GM12878 (cell line): ENCODE measurements around the gene HERPUD1. TPM values are rescaled to one million over a fixed set of nuclear protein-coding genes. Genes with fewer than 3 reads are reported as not detected.

Experiments used
- CHD2 ChIP-seq: IDR thresholded peaks from 2 replicates; pipeline ENCODE4 v1.6.1; 2011; ENCODE audit warnings: low read depth, low read length, improper control_type of control experiment, borderline replicate concordance
- CTCF ChIP-seq, 3 experiments: IDR thresholded peaks in 2 of 3; conservative IDR thresholded peaks in 1 of 3; 2 replicates each; pipeline ENCODE4 v1.5.1; 2011; ENCODE audit warnings: low read depth in 3 of 3, low read length in 3 of 3, mild to moderate bottlenecking in 3 of 3, control low read depth in 2 of 3, moderate library complexity in 2 of 3, inconsistent platforms in 1 of 3, mixed read lengths in 1 of 3; ENCODE audit not compliant: control insufficient read depth in 2 of 3, insufficient read depth in 1 of 3; ENCODE audit errors: extremely low read depth in 1 of 3
- E4F1 ChIP-seq: fragments of 450-650 bp; IDR thresholded peaks from 2 replicates; pipeline ENCODE4 v1.6.1; 2018; ENCODE audit warnings: borderline replicate concordance, mild to moderate bottlenecking; ENCODE audit not compliant: partially characterized antibody
- ESRRA ChIP-seq: IDR thresholded peaks from 2 replicates; pipeline ENCODE4 v1.6.1; 2012; ENCODE audit warnings: mild to moderate bottlenecking, low read length, improper control_type of control experiment
- FOS ChIP-seq: IDR thresholded peaks from 3 replicates; pipeline ENCODE4 v1.6.1; 2011; ENCODE audit warnings: borderline replicate concordance; ENCODE audit not compliant: insufficient read length; ENCODE audit errors: extremely low read depth
- IKZF2 ChIP-seq, 2 experiments: fragments of 450-650 bp; IDR thresholded peaks; 2 replicates each; pipeline ENCODE4 v1.6.1; 2017; ENCODE audit warnings: mild to moderate bottlenecking in 2 of 2, moderate library complexity in 2 of 2
- MLLT1 ChIP-seq: fragments of 450-650 bp; IDR thresholded peaks from 2 replicates; pipeline ENCODE4 v1.6.1; 2016; ENCODE audit warnings: mild to moderate bottlenecking
- MTA3 ChIP-seq: IDR thresholded peaks from 2 replicates; pipeline ENCODE4 v1.6.1; 2012; ENCODE audit warnings: low read length, inconsistent platforms, borderline replicate concordance
- PRDM15 ChIP-seq: fragments of 450-650 bp; formaldehyde crosslinking; IDR thresholded peaks from 2 replicates; pipeline ENCODE4 v1.4.0; 2020; ENCODE audit warnings: mild to moderate bottlenecking, moderate library complexity
- RAD51 ChIP-seq: fragments of 450-650 bp; IDR thresholded peaks from 2 replicates; pipeline ENCODE4 v1.6.1; 2016; ENCODE audit warnings: moderate library complexity, mild to moderate bottlenecking, inconsistent platforms
- TCF7 ChIP-seq: IDR thresholded peaks from 2 replicates; pipeline ENCODE4 v1.6.1; 2014; ENCODE audit warnings: antibody characterized with exemption, borderline replicate concordance
- ZBED1 ChIP-seq: IDR thresholded peaks from 2 replicates; pipeline ENCODE4 v1.6.1; 2016; ENCODE audit warnings: borderline replicate concordance
- ZBTB33 ChIP-seq: fragments of 450-650 bp; IDR thresholded peaks from 2 replicates; pipeline ENCODE4 v1.6.1; 2017; ENCODE audit warnings: mild to moderate bottlenecking
- ZBTB4 ChIP-seq: fragments of 450-650 bp; formaldehyde crosslinking; IDR thresholded peaks from 2 replicates; pipeline ENCODE4 v1.4.0; 2022; ENCODE audit warnings: mild to moderate bottlenecking, moderate library complexity
- ZNF24 ChIP-seq: fragments of 450-650 bp; IDR thresholded peaks from 2 replicates; pipeline ENCODE4 v1.6.1; 2017; ENCODE audit warnings: antibody characterized with exemption, mild to moderate bottlenecking
- polyA plus RNA-seq, 11 experiments: library from polyadenylated mRNA; depleted of rRNA in 4 of 11; unstranded in 6 of 11; stranded (reverse) in 5 of 11; fragments of >200 nt; fragmentation: Nextera tagmentation in 4 of 11; fragmentation: Illumina TruSeq in 1 of 11; extraction: Ambion mirVana in 4 of 11; extraction: Trizol in 1 of 11; gene quantifications; 1 replicate in 1 of 11; 2 replicates in 10 of 11; pipeline versions ENCODE4 v1.2.1 to v1.2.3, GENCODE V29; 2011 to 2016; ENCODE audit warnings: inconsistent platforms in 2 of 11, missing spikeins in 2 of 11, low read depth in 1 of 11
- total RNA-seq, 4 experiments: library from RNA; depleted of rRNA in 3 of 4; stranded (reverse); fragments of >200 nt in 3 of 4; fragmentation: Illumina TruSeq in 1 of 4; extraction: Trizol in 1 of 4; gene quantifications; 2 replicates each; pipeline versions ENCODE4 v1.2.1 to v1.2.3, GENCODE V29; 2013 to 2021

HERPUD1 gene
- total and polyA plus RNA-seq, 10 of the 15 experiments (the other 5 are each of a cell fraction or from before 2014, with no cell fraction given) = 32.6 to 212 (median 122) TPM

GRCh38 chr16:56984639-56985038 lies 52.7 kb downstream of the HERPUD1 start (continued):
- TF ChIP-seq E4F1 (no peak), TCF7 (no peak), CHD2 (no peak), ZBTB4 (CRISPR knock-in tag) (no peak), ESRRA (no peak), RAD51 (0 out of 2 replicates have a peak, but pooled peaks have one; percentile 21), IKZF2 (IDR thresholded peaks at IDR 0.05) (peak in 1 of 2 experiments; percentile 46; a peak in 1 of 4 replicates), ZBED1 (no peak), ZBTB33 (no peak), CTCF (IDR thresholded peaks at IDR 0.05 in 2 of 3, conservative IDR thresholded peaks at IDR 0.05 in 1 of 3; ENCODE audit: control insufficient read depth in 2 of 3, extremely low read depth in 1 of 3, insufficient read depth in 1 of 3, low read depth in 3 of 3, low read length in 3 of 3) (no peak), PRDM15 (CRISPR knock-in tag) (no peak), MTA3 (no peak), FOS (no peak), ZNF24 (no peak), MLLT1 (0 out of 2 replicates have a peak, but pooled peaks have one; percentile 16)
